Measurements from ENCODE around the gene CDKL5. TPM values are rescaled to one million over a fixed set of nuclear protein-coding genes. Genes with fewer than 3 reads are reported as not detected.

CDKL5 gene
- total and polyA plus RNA-seq, 2 donors from 2014 or later, result 2.0 to 18.0 TPM

- FAIRE-seq, result peak; percentile 47
- H3K9ac ChIP-seq (ENCODE audit: low read length in 3 of 3), result no peak overlapping the region
- peaks cover 0 to 10% (median 6%) of the 10 kb centered on the region in 3 donors for H3K36me3 ChIP-seq (ENCODE audit: control insufficient read depth in 2 of 3, insufficient read depth in 3 of 3, low read length in 3 of 3)
- no peaks in the 10 kb centered on the region for H3K27me3 ChIP-seq (ENCODE audit: control insufficient read depth, insufficient read depth, low read length)
- no peak overlapping the region for H3K4me3 ChIP-seq (ENCODE audit: low read length in 3 of 3)
- no peaks in the 10 kb centered on the region for H3K4me1 ChIP-seq (ENCODE audit: control insufficient read depth in 2 of 3, insufficient read depth in 2 of 3, low read depth in 1 of 3, low read length in 3 of 3)
- no peak for DNase-seq
- H3K27ac ChIP-seq (ENCODE audit: low read depth in 2 of 2, low read length in 2 of 2), result no peak overlapping the region
- intact Hi-C loops (cut with DNase I), result no loop called here
- H3K9me3 ChIP-seq (ENCODE audit: control insufficient read depth in 2 of 3, insufficient read depth in 1 of 3, low read length in 3 of 3), result no peaks in the 10 kb centered on the region
- no peak for TF ChIP-seq CTCF (IDR thresholded peaks at IDR 0.05; ENCODE audit: borderline replicate concordance, extremely low read depth, insufficient read depth)
Observed at GRCh38 chrX:18607966-18608365, 182.6 kb downstream of the CDKL5 start.

GRCh38 chrX:18613930-18614639, 188.7 kb downstream of the CDKL5 start:
- Histone ChIP-seq H3K9ac (ENCODE audit: low read length in 3 of 3) (no peak overlapping the region), H3K4me3 (ENCODE audit: low read length in 3 of 3) (no peak overlapping the region), H3K36me3 (ENCODE audit: control insufficient read depth in 2 of 3, insufficient read depth in 3 of 3, low read length in 3 of 3) (peaks cover 0 to 5% (median 3%) of the 10 kb centered on the region in 3 donors), H3K4me1 (ENCODE audit: control insufficient read depth in 2 of 3, insufficient read depth in 2 of 3, low read depth in 1 of 3, low read length in 3 of 3) (no peaks in the 10 kb centered on the region), H3K27ac (ENCODE audit: low read depth in 2 of 2, low read length in 2 of 2) (no peak overlapping the region), H3K27me3 (ENCODE audit: control insufficient read depth, insufficient read depth, low read length) (no peaks in the 10 kb centered on the region), H3K9me3 (ENCODE audit: control insufficient read depth in 2 of 3, insufficient read depth in 1 of 3, low read length in 3 of 3) (no peaks in the 10 kb centered on the region)
- intact Hi-C loops (cut with DNase I), result no loop called here
- DNase-seq (no peak), FAIRE-seq (no peak)
- no peak for TF ChIP-seq CTCF (IDR thresholded peaks at IDR 0.05; ENCODE audit: borderline replicate concordance, extremely low read depth, insufficient read depth)

- DNase-seq (no peak), FAIRE-seq (no peak)
- H3K27me3 ChIP-seq (ENCODE audit: control insufficient read depth, insufficient read depth, low read length), result no peaks in the 10 kb centered on the region
- no peaks in the 10 kb centered on the region for H3K4me1 ChIP-seq (ENCODE audit: control insufficient read depth in 2 of 3, insufficient read depth in 2 of 3, low read depth in 1 of 3, low read length in 3 of 3)
- H3K36me3 ChIP-seq (ENCODE audit: control insufficient read depth in 2 of 3, insufficient read depth in 3 of 3, low read length in 3 of 3), result no peaks in the 10 kb centered on the region
- no peaks in the 10 kb centered on the region for H3K9me3 ChIP-seq (ENCODE audit: control insufficient read depth in 2 of 3, insufficient read depth in 1 of 3, low read length in 3 of 3)
- no peak overlapping the region for H3K4me3 ChIP-seq (ENCODE audit: low read length in 3 of 3)
- no peak for TF ChIP-seq CTCF (IDR thresholded peaks at IDR 0.05; ENCODE audit: borderline replicate concordance, extremely low read depth, insufficient read depth)
- H3K9ac ChIP-seq (ENCODE audit: low read length in 3 of 3), result no peak overlapping the region
- no peak overlapping the region for H3K27ac ChIP-seq (ENCODE audit: low read depth in 2 of 2, low read length in 2 of 2)
- intact Hi-C loops (cut with DNase I), result no loop called here
Observed at GRCh38 chrX:18616688-18617406, 191.4 kb downstream of the CDKL5 start.

All from kidney (tissue), 14 donors.